ENCODE results near the gene GALNT18.

The GALNT18 gene

GRCh38 chr11:11439591-11439990 is 182.2 kb downstream of the GALNT18 start:
- no peak overlapping the region for H3K27ac ChIP-seq

GRCh38 chr11:11436715-11437313 is 185.0 kb downstream of the GALNT18 start:
- H3K27ac ChIP-seq, result no peak overlapping the region
- TF ChIP-seq CTCF (conservative IDR thresholded peaks at IDR 0.05) (no peak), ZFX (IDR thresholded peaks at IDR 0.05) (no peak)

More at GRCh38 chr11:11439591-11439990, 182.2 kb downstream of the GALNT18 start:
- TF ChIP-seq ZFX (IDR thresholded peaks at IDR 0.05) (no peak), CTCF (conservative IDR thresholded peaks at IDR 0.05) (no peak)

GRCh38 chr11:11435635-11436034 is 186.2 kb downstream of the GALNT18 start:
- TF ChIP-seq CTCF (conservative IDR thresholded peaks at IDR 0.05) (no peak), ZFX (IDR thresholded peaks at IDR 0.05) (no peak)
- H3K27ac ChIP-seq, result no peak overlapping the region

- H3K27ac ChIP-seq, result no peak overlapping the region
- no peak for TF ChIP-seq ZFX (IDR thresholded peaks at IDR 0.05)
- TF ChIP-seq CTCF (conservative IDR thresholded peaks at IDR 0.05), result no peak
Measured at GRCh38 chr11:11433960-11434359, 187.8 kb downstream of the GALNT18 start.

- TF ChIP-seq ZFX (IDR thresholded peaks at IDR 0.05), result no peak
- TF ChIP-seq CTCF (conservative IDR thresholded peaks at IDR 0.05), result no peak
Measured at GRCh38 chr11:11432621-11433319, 189.0 kb downstream of the GALNT18 start.

GRCh38 chr11:11430431-11430830 is 191.4 kb downstream of the GALNT18 start:
- no peak overlapping the region for H3K27ac ChIP-seq
- no peak for TF ChIP-seq CTCF (conservative IDR thresholded peaks at IDR 0.05)
- TF ChIP-seq ZFX (IDR thresholded peaks at IDR 0.05), result no peak

More at GRCh38 chr11:11432621-11433319, 189.0 kb downstream of the GALNT18 start:
- no peak overlapping the region for H3K27ac ChIP-seq

GRCh38 chr11:11428714-11429113 is 193.1 kb downstream of the GALNT18 start:
- no peak overlapping the region for H3K27ac ChIP-seq
- TF ChIP-seq CTCF (conservative IDR thresholded peaks at IDR 0.05), result no peak
- no peak for TF ChIP-seq ZFX (IDR thresholded peaks at IDR 0.05)
